Measurements from ENCODE around the gene CDH6.

- TF ChIP-seq CEBPB (IDR thresholded peaks at IDR 0.05; ENCODE audit: low read depth, low read length) = no peak
- no peak for TF ChIP-seq MAZ (IDR thresholded peaks at IDR 0.05; ENCODE audit: borderline replicate concordance, low read depth, low read length)
- TF ChIP-seq, protein P1, sequence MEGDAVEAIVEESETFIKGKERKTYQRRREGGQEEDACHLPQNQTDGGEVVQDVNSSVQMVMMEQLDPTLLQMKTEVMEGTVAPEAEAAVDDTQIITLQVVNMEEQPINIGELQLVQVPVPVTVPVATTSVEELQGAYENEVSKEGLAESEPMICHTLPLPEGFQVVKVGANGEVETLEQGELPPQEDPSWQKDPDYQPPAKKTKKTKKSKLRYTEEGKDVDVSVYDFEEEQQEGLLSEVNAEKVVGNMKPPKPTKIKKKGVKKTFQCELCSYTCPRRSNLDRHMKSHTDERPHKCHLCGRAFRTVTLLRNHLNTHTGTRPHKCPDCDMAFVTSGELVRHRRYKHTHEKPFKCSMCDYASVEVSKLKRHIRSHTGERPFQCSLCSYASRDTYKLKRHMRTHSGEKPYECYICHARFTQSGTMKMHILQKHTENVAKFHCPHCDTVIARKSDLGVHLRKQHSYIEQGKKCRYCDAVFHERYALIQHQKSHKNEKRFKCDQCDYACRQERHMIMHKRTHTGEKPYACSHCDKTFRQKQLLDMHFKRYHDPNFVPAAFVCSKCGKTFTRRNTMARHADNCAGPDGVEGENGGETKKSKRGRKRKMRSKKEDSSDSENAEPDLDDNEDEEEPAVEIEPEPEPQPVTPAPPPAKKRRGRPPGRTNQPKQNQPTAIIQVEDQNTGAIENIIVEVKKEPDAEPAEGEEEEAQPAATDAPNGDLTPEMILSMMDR (conservative IDR thresholded peaks at IDR 0.05; ENCODE audit: low read depth, low read length) = no peak
- TF ChIP-seq POLR2A (IDR thresholded peaks at IDR 0.05; ENCODE audit: low read depth, low read length) = no peak
- TF ChIP-seq SMC3 (IDR thresholded peaks at IDR 0.05; ENCODE audit: low read depth, low read length) = no peak
- TF ChIP-seq USF2 (IDR thresholded peaks at IDR 0.05; ENCODE audit: low read depth, low read length) = no peak
- no peak for TF ChIP-seq RAD21 (IDR thresholded peaks at IDR 0.05; ENCODE audit: low read length)
- TF ChIP-seq ELK1 (IDR thresholded peaks at IDR 0.05; ENCODE audit: borderline replicate concordance, low read depth, low read length) = no peak
Measured at GRCh38 chr5:31185951-31186350, 7.5 kb upstream of the CDH6 start.

All from IMR-90 (cell line).